UCSD-AML1 (cell line): ENCODE results near the gene ABHD2.

Experiments used
- DNase-seq: peaks from one replicate; lab custom pipeline; 2025; ENCODE audit not compliant: unreplicated experiment; lab: John Stamatoyannopoulos, UW

Gene ABHD2

GRCh38 chr15:89096664-89097063 lies 8.4 kb downstream of the ABHD2 start:
- DNase-seq: no peak

- no peak for DNase-seq
Measured at GRCh38 chr15:89097313-89097712, 9.1 kb downstream of the ABHD2 start.

- DNase-seq: no peak
Measured at GRCh38 chr15:89098281-89098680, 10.0 kb downstream of the ABHD2 start.

- DNase-seq: no peak
Measured at GRCh38 chr15:89099968-89100367, 11.7 kb downstream of the ABHD2 start.

- DNase-seq: no peak
Measured at GRCh38 chr15:89101302-89102193, 13.3 kb downstream of the ABHD2 start.

GRCh38 chr15:89103481-89104171 lies 15.4 kb downstream of the ABHD2 start:
- DNase-seq: no peak

- DNase-seq: no peak
Measured at GRCh38 chr15:89104172-89104564, 15.9 kb downstream of the ABHD2 start.

- DNase-seq: no peak
Measured at GRCh38 chr15:89105147-89105546, 16.9 kb downstream of the ABHD2 start.

GRCh38 chr15:89106200-89106599 lies 17.9 kb downstream of the ABHD2 start:
- no peak for DNase-seq

- DNase-seq: no peak
Measured at GRCh38 chr15:89107984-89108383, 19.7 kb downstream of the ABHD2 start.

GRCh38 chr15:89108835-89109234 lies 20.6 kb downstream of the ABHD2 start:
- DNase-seq: no peak

GRCh38 chr15:89109238-89109637 lies 21.0 kb downstream of the ABHD2 start:
- no peak for DNase-seq

GRCh38 chr15:89110060-89110459 lies 21.8 kb downstream of the ABHD2 start:
- DNase-seq: no peak

- no peak for DNase-seq
Measured at GRCh38 chr15:89111352-89111751, 23.1 kb downstream of the ABHD2 start.

GRCh38 chr15:89111961-89112340 lies 23.7 kb downstream of the ABHD2 start:
- DNase-seq: no peak

- DNase-seq: no peak
Measured at GRCh38 chr15:89112341-89112971, 24.2 kb downstream of the ABHD2 start.

GRCh38 chr15:89113296-89114024 lies 25.2 kb downstream of the ABHD2 start:
- DNase-seq: no peak

- no peak for DNase-seq
Measured at GRCh38 chr15:89114990-89115389, 26.7 kb downstream of the ABHD2 start.

GRCh38 chr15:89115547-89115946 lies 27.3 kb downstream of the ABHD2 start:
- no peak for DNase-seq

GRCh38 chr15:89116404-89116803 lies 28.1 kb downstream of the ABHD2 start:
- DNase-seq: no peak

- no peak for DNase-seq
Measured at GRCh38 chr15:89117790-89118189, 29.5 kb downstream of the ABHD2 start.
